Common myeloid progenitor, CD34-positive (primary cell): ENCODE measurements around the gene IL12A.

Experiments used
- CTCF ChIA-PET: fragments of 350-600 bp; sonication (Branson Sonifier 250); formaldehyde crosslinking; loops from one replicate; lab custom pipeline; 2021; ENCODE audit warnings: antibody characterized with exemption; lab: Charles Lee
- POLR2A ChIA-PET: fragments of 350-600 bp; sonication (Branson Sonifier 250); formaldehyde crosslinking; loops from one replicate; lab custom pipeline; 2021; ENCODE audit warnings: antibody characterized with exemption; lab: Charles Lee
- DNase-seq, 3 donors: peaks; one replicate each; pipeline versions ENCODE4 v3.0.0 to v3.0.0-alpha.2; 2013
- H3K27ac ChIP-seq, 2 experiments: 1 replicate in 1 of 2; 2 replicates in 1 of 2; pipeline ENCODE4 v1.7.0; 2013; ENCODE audit warnings: inconsistent platforms in 2 of 2, low read length in 2 of 2, mild to moderate bottlenecking in 2 of 2, low read depth in 1 of 2, moderate library complexity in 1 of 2; ENCODE audit not compliant: severe bottlenecking in 2 of 2, insufficient read depth in 1 of 2, poor library complexity in 1 of 2
- H3K27me3 ChIP-seq, 5 experiments: replicated peaks in 2 of 5; 1 replicate in 3 of 5; 2 replicates in 2 of 5; pipeline versions ENCODE4 v1.6.1 to v1.7.0; 2013; ENCODE audit warnings: low read length in 4 of 5, mild to moderate bottlenecking in 2 of 5, moderate library complexity in 2 of 5, inconsistent platforms in 1 of 5; ENCODE audit not compliant: insufficient read depth in 5 of 5, control insufficient read depth in 4 of 5
- H3K36me3 ChIP-seq, 4 experiments: 1 replicate in 2 of 4; 2 replicates in 2 of 4; pipeline versions ENCODE4 v1.6.1 to v1.7.0; 2013; ENCODE audit warnings: low read length in 3 of 4, control low read depth in 1 of 4, mild to moderate bottlenecking in 1 of 4; ENCODE audit not compliant: control insufficient read depth in 4 of 4, insufficient read depth in 4 of 4
- H3K4me1 ChIP-seq, 4 experiments: 1 replicate in 3 of 4; 2 replicates in 1 of 4; pipeline versions ENCODE4 v1.6.1 to v1.7.1; 2013; ENCODE audit warnings: low read length in 3 of 4, mild to moderate bottlenecking in 3 of 4, control low read depth in 1 of 4, inconsistent platforms in 1 of 4, moderate library complexity in 1 of 4; ENCODE audit not compliant: control insufficient read depth in 4 of 4, insufficient read depth in 4 of 4; ENCODE audit errors: control extremely low read depth in 1 of 4
- H3K4me3 ChIP-seq, 7 experiments: 1 replicate in 4 of 7; 2 replicates in 3 of 7; pipeline versions ENCODE4 v1.5.1 to v1.7.0; 2013; ENCODE audit warnings: mild to moderate bottlenecking in 7 of 7, low read length in 6 of 7, moderate library complexity in 6 of 7, inconsistent platforms in 2 of 7, low read depth in 2 of 7, control low read depth in 1 of 7; ENCODE audit not compliant: insufficient read depth in 4 of 7, control insufficient read depth in 1 of 7; ENCODE audit errors: extremely low read depth in 1 of 7
- H3K9me3 ChIP-seq, 5 experiments: 1 replicate in 4 of 5; 2 replicates in 1 of 5; pipeline versions ENCODE4 v1.6.1 to v1.7.1; 2013; ENCODE audit warnings: low read length in 4 of 5, mild to moderate bottlenecking in 2 of 5, inconsistent platforms in 1 of 5, low read depth in 1 of 5, moderate library complexity in 1 of 5; ENCODE audit not compliant: control insufficient read depth in 4 of 5, insufficient read depth in 2 of 5; ENCODE audit errors: control extremely low read depth in 1 of 5
- WGBS: methylation state at CpG from one replicate; pipeline ENCODE4 v1.1.5; 2013; ENCODE audit not compliant: insufficient coverage; 5-methylcytosine and 5-hydroxymethylcytosine counted together

Gene IL12A

GRCh38 chr3:160001148-160001760 lies 12.6 kb downstream of the IL12A start:
- no peak overlapping the region for H3K4me3 ChIP-seq
- H3K27me3 ChIP-seq: no peaks in the 10 kb centered on the region
- ChIA-PET POLR2A (no interaction called here), CTCF (interaction anchor here (10.9 to 12.5 kb wide), 3 partner anchors 12 to 116 kb away, joined by 192 to 263 read pairs (median 231); partner anchors contain the start of gene IL12A)
- H3K9me3 ChIP-seq: no peaks in the 10 kb centered on the region
- no peak for DNase-seq
- no peak overlapping the region for H3K27ac ChIP-seq
- peaks cover 0 to 7% (median 1%) of the 10 kb centered on the region in 4 experiments for H3K36me3 ChIP-seq
- WGBS: 97% methylated on average over 6 of the region's 7 CpGs
- peaks cover 0 to 10% (median 8%) of the 10 kb centered on the region in 4 experiments for H3K4me1 ChIP-seq

DNA sequence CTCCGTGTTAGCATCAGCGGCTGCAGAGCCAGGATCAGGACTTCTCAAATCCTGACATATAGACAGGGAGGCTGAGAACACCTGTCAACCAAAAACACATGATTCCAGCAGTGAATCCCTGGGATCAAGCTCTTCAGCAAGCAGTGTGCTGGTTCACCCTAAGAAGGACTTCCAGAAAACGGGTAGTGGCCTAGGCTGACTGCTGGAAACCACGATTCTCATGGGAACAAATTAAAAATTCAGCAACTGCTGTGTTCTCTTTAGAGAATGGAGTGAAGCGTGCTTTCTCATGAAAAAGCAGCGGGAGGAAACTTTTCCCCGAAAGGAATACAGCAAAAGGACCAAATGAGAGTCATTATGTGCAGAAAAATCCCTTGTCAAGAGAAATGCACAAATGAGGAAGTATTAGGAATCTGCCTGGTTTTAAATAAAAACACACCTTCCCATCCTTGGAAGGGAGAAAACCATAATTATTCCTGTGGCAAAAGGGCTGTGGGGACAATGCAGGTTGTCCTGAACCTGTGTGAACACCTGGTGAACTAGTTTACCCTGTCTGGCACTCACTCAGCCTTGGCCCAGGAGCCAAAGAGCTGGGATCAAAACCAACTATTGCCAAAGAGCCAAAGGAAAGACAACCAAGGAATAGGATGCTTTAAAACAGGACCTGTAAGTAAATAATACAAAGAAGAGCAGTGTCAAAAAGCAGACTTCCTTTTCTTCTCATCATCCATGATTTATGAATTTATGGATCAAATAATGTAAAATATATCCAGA lies 13.4 kb downstream of the IL12A start:
- Histone ChIP-seq H3K4me3 (no peak overlapping the region), H3K36me3 (no peaks in the 10 kb centered on the region), H3K9me3 (no peaks in the 10 kb centered on the region), H3K27me3 (no peaks in the 10 kb centered on the region), H3K27ac (no peak overlapping the region), H3K4me1 (peaks cover 0 to 18% (median 14%) of the 10 kb centered on the region in 4 experiments)
- WGBS: 94% methylated on average over 5 of the region's 7 CpGs
- ChIA-PET POLR2A (no interaction called here), CTCF (interaction anchor here (0.6 to 12.5 kb wide), 12 partner anchors 13 to 411 kb away, joined by 3 to 263 read pairs (median 9); partner anchors contain the start of gene IL12A)
- no peak for DNase-seq

GRCh38 chr3:160003520-160004128 lies 15.0 kb downstream of the IL12A start:
- Histone ChIP-seq H3K9me3 (no peaks in the 10 kb centered on the region), H3K36me3 (no peaks in the 10 kb centered on the region), H3K4me1 (peaks cover 0 to 18% (median 14%) of the 10 kb centered on the region in 4 experiments), H3K27ac (no peak overlapping the region), H3K27me3 (no peaks in the 10 kb centered on the region), H3K4me3 (no peak overlapping the region)
- peak; percentile 75 to 78 (median 77) for DNase-seq
- ChIA-PET CTCF (interaction anchor here (0.5 to 12.5 kb wide), 31 partner anchors 10 to 739 kb away, joined by 3 to 263 read pairs (median 5); partner anchors contain the start of gene IL12A), POLR2A (no interaction called here)
- 11% methylated on average over 2 of the region's 2 CpGs for WGBS

GRCh38 chr3:160005004-160005403 lies 16.4 kb downstream of the IL12A start:
- no peaks in the 10 kb centered on the region for H3K9me3 ChIP-seq
- no peak for DNase-seq
- no peaks in the 10 kb centered on the region for H3K27me3 ChIP-seq
- ChIA-PET POLR2A (interaction anchor here (0.5 kb wide), 1 partner anchor 231 kb away, joined by 3 read pairs; no protein-coding TSS in a partner anchor), CTCF (interaction anchor here (1.0 to 12.5 kb wide), 29 partner anchors 8 to 740 kb away, joined by 3 to 263 read pairs (median 7); partner anchors contain the start of genes IL12A and SCHIP1)
- no peak overlapping the region for H3K27ac ChIP-seq
- H3K4me1 ChIP-seq: peaks cover 0 to 18% (median 14%) of the 10 kb centered on the region in 4 experiments
- no peaks in the 10 kb centered on the region for H3K36me3 ChIP-seq
- no peak overlapping the region for H3K4me3 ChIP-seq

DNA sequence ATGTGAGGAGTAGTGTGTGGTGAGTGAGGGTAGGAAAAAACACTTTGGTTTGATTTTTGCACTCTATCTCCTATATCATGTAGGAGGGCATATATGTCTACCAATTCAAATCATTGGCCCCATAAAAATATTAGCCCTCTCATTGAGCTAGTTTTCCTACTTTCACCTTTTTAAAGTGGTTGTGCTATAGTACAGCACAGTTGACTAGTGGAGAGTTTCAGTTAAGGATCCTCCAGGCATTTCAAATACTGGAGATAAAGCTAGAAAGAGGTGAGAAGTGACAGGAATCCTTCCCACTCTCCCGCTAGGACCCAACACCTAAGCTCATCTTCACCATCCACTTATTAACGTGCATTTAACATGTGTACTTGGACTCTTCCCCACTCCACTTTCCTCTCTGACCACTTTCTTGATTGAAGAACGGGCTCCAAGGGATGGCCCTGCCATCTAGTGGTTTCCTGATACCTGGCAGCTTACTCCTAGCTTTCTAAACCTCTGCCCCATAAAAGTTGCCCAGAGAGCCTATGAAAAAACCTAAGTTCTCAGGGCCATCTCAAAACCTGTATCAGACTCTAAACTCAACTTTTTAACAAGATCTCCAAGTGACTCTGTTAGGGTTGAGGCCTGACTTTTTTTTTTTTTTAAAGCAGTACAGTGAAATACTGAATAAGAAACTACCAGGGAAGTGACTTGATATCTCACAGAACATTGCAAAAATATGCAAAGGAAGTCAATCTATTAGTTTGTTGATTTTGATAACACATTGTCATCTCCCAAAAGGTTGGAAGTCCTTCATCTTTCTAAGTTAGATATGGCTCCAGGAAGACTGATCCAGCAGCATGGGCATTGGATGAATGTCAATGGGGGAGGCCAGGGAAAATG lies 17.9 kb downstream of the IL12A start:
- CTCF ChIA-PET: interaction anchor here (0.6 to 12.5 kb wide), 52 partner anchors 9 to 741 kb away, joined by 3 to 263 read pairs (median 4); partner anchors contain the start of genes IL12A and SCHIP1
- Histone ChIP-seq H3K36me3 (no peaks in the 10 kb centered on the region), H3K27ac (no peak overlapping the region), H3K4me3 (no peak overlapping the region), H3K4me1 (peaks cover 0 to 21% (median 14%) of the 10 kb centered on the region in 4 experiments), H3K27me3 (no peaks in the 10 kb centered on the region), H3K9me3 (no peaks in the 10 kb centered on the region)
- peak; percentile 65 to 72 (median 69) for DNase-seq
- POLR2A ChIA-PET: interaction anchor here (1.4 kb wide), 1 partner anchor 77 kb away, joined by 3 read pairs; no protein-coding TSS in a partner anchor
- 15% methylated on average over 3 of the region's 3 CpGs for WGBS

DNA sequence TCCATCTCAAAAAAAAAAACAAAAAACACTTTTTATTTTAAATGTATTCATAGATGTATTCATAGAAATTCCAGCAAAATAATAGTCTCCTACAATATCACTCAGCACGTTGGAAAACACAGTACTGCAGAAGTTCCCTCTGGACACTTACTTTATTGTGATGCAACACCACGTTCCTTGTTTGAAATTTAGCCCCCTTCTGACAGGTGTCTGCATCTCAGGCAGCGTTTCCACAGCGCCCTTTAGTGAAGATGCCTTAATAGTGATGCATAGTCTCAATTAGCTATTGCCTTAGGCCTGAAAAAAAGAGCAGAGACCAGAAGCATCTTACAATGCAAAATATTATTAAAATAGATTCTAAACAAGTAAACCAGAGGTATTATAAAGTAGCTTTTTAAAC lies 20.3 kb downstream of the IL12A start:
- no peaks in the 10 kb centered on the region for H3K36me3 ChIP-seq
- no peaks in the 10 kb centered on the region for H3K9me3 ChIP-seq
- peaks cover 3 to 31% (median 20%) of the 10 kb centered on the region in 4 experiments for H3K4me1 ChIP-seq
- no peak overlapping the region for H3K27ac ChIP-seq
- WGBS: 94% methylated on average over 3 of the region's 4 CpGs
- H3K4me3 ChIP-seq: no peak overlapping the region
- ChIA-PET CTCF (interaction anchor here (1.0 to 12.5 kb wide), 6 partner anchors 19 to 749 kb away, joined by 3 to 263 read pairs (median 104); partner anchors contain the start of gene IL12A), POLR2A (no interaction called here)
- no peaks in the 10 kb centered on the region for H3K27me3 ChIP-seq
- DNase-seq: no peak
